HUDEP-2 (cell line): ENCODE results near the gene GRID2IP.
"Not testable (repeated sequence)": the region's sequence is repeated elsewhere in the genome, so short reads cannot be mapped to it uniquely, and the experiment has no call there.

Experiments used
- DNase-seq, 76 experiments: peaks; one replicate each; lab custom pipeline; 2025; ENCODE audit not compliant: unreplicated experiment in 76 of 76; lab: John Stamatoyannopoulos, UW

GRID2IP gene

DNA sequence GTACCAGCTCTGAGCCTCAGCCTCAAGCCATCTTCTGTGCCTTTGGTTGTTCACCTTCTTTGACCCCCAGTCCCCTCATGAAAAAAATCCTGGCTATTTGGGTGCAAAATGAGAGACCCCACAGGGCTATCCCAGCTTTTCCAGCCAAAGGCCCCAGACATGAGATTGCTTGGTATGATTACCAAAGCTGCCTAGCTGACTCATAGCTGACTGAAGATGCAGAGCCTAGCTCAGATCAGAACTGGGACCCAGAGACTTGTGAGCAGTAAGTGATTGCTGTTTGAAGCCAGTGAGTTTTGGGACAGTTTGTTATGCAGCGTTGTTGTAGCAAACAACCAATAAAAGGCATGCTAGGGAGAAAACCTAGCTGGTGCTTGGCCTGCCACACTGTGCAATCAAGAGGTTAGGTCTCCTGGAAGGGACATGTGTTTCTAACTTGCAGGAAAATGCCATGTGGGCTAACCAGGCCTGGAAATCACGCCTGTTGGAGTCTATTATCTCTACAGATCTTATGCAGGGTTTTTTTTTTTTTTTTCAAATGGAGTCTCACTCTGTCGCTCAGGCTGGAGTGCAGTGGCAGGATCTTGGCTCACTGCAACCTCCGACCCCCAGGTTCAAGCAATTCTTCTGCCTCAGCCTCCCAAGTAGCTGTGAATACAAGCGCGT, 55.5 kb downstream of the GRID2IP start:
- no peak for DNase-seq

DNA sequence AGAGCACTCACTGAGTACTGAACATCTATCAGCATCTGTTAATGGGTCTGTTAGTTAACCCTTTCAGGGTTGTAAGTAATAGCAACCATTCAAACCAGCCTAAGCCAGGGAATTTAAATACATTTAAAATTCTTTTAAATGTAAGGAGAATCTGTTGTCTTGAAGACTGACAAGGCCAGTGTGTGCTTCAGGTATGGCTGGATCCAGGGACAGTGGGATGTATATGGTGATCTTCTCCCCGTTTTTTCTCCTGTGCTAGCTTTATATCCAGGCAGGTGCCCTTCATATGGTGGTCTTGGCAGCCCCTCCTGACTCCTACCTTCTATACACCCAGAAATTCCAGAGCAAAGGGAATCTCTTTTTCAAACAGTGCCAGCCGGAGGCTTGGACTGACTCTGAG, 56.9 kb downstream of the GRID2IP start:
- DNase-seq, result no peak

DNA sequence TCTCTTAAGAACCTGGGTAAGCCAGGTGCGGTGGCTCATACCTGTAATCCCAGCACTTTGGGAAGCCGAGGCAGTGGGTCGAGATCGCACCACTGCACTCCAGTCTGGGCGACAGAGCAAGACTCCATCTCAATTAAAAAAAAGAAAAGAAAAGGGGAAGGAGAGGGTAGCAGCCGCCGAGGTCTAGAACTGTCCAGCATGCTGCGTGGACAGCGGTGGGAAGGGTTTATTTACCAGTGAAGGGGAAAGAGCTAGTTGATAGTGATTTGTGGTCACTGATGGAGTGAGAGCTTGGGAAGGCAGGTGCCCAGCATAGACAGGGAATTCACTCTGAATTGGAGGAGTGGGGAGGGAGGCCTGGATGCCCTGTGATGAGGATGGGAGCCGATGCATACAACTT, 60.1 kb downstream of the GRID2IP start:
- DNase-seq, result no peak

DNA sequence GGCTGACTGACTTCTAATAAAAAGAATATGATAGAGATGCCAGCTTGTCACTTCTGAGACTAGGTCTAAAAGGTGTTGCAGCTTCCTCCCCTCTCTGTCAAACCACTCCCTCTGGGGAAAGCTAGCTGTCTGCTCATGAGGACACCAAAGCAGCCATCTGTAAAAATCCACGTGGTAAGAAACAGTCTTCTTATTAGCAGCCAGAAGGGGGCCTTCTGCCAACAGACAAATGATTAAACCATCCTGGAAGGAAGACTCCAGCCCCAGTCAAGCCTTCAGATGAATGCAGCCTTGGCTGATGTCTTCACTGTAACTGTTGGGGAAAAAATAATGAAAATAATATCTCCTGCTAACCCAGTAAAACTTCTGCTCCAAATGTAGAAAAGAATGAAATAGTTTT, 61.6 kb downstream of the GRID2IP start:
- DNase-seq, result peak in 1 of 76 experiments; percentile 2

DNA sequence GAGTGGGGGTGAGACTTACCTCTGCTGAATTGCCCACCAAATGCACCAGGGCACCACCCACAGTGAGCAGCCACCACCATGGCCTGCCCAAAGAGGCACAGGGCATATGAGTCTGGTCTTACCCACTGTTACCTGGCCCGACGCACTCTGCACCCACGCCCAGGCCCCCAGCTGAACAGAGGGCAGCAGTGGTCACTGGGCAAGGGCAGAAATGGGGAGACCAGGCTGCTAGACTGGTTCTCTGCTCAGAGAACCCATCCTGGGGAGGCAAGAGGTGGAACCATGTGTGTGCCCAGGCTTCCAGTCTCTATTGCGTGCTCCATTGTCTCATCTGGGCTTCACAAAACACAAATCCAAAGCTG, 64.1 kb downstream of the GRID2IP start:
- no peak for DNase-seq

DNA sequence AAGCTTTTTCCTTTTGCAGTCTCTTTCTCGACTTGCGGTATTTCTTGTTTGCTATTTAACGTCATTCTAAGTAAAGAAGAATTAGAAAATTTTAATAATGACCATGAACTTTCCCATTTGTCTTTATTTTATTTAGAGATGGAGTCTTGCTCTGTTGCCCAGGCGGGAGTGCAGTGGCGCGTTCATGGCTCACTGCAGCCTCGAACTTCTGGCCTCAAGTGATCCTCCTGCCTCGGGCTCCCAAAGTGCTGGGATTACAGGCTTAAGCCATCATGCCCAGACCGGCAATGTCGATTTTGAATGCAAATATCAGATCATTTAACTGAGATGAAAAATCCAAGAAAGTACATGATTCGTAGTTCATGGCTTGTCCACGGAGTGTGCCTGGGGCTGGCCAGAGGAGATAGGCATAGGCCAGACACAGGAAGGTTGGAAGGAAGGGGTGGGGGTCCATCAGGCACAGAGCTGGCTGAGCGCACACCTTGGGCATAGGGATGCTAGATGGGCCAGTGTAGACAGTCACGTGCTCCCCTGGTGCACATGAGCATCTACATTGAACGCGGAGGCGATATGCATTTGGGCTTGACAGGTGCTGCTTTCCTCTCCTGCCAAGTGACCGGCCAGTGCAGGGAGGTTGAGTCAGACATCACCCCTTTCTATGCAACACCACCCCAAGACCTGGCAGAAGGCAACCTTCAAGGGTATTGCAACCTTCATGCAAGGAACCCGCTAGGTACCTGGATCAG, 64.7 kb downstream of the GRID2IP start:
- DNase-seq, result no peak

DNA sequence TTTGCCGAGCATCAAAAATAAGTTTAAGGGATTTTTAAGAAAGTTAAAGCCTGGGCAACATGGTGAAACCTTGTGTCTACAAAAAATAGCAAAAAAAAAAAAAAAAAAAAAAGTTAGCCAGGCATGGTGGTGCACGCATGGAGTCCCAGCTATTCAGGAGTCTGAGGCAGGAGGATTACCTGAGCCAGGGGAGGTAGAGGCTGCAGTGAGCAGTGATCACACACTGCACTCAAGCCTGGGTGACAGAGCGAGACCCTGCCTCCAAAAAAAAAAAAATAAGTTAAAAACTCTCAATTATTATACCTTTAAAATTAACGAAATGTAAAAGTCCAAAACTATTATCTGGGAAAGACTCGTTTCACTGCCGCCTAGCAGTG, 68.5 kb downstream of the GRID2IP start:
- DNase-seq, result no peak

DNA sequence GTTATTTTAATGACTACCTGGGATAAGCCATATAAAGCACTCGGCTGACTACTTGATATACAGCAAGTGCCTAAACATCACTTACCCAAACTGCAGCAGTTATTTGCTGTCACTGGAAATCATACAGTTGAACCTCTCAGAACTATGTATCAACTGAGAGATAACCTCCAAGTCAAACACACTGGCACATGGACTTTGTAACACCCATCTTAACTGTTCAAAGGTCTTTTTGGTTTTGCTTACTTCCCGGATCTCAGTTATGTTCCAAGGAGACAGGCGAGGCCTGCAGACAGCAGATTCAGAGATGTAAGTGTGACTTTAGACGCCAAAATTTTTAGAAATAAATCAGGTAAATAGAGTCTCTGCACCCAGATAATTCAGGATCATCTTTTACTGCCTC, 69.0 kb downstream of the GRID2IP start:
- no peak for DNase-seq

DNA sequence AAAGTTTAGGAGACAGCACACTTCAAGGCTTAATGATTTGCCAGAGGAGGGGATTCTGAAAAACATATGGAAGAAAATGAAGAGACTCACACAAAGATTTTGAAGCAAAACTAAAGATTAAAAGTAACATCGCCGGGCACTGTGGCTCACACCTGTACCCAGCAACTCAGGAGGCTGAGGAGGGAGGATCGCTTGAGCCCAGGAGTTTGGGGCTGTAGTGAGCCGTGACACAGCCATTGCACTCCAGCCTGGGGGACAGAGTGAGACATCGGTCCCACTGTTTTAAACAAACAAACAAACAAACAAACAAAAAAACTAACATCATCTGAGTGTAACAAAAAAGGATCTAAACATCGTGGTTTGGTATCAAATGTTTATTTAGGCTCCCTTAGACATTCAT, 69.8 kb downstream of the GRID2IP start:
- DNase-seq, result no peak

DNA sequence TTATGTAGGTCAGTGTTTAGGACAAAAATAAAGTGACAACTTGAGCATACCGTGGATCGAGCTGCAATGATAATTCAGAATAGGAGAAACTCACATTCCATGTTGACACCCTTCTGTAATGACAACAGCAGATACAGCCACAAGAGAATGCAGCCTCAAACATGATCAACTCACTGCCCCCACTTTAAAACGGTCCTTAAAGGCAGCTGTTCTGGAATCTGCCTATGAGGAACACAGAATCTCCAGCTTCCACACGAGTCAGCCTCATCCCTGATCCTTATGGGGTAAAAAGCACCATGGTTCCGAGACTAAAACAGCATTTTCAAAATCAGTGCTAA, 71.0 kb downstream of the GRID2IP start:
- no peak for DNase-seq

DNA sequence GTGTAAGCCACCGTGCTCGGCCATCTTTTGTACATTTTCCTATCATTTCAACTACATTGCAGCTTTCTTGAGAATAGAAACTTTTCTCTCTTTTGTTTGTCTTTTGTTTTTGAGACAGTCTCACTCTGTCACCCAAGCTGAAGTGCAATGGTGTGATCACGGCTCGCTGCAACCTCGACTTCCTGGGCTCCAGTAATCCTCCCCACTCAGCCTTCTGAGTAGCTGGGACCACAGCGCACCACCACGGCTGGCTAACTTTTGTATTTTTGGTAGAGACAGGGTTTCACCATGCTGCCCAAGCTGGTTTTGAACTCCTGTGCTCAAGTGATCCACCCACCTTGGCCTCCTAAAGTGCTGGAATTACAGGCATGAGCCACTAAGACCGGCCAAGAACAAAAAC, 72.2 kb downstream of the GRID2IP start:
- DNase-seq, result no peak

DNA sequence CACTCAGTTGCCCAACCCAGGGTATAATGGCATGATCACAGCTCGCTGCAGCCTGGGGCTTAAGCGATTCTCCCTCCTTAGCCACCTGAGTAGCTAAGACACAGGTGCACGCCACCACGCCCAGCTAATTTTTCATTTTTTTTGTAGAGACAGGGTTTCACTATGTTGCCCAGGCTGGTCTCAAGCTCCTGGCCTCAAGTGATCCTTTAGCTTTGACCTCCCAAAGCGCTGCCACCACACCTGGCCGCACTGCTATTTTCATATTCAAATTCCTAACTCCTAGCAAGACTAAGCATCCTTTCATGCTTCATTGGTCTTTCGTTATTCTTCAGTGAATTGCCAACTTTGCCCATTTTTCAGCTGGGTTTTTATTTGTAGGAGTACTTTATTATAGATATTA, 73.1 kb downstream of the GRID2IP start:
- no peak for DNase-seq

DNA sequence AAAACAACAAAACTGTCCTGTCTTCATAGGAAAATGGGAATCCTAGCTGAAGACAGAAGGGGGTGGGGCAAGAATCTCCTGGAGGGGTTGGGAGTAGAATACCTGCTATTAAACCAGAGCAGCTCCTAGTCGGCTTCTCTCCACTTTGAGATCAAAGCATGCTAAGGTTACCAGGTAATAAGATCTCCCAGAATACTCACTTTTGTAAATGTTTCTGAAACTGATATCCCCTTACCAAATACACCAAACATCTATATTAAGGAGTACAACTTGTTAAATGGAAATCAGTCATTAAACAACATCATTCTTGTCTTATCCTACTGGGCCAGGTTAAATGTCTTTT, 74.0 kb downstream of the GRID2IP start:
- DNase-seq, result no peak

DNA sequence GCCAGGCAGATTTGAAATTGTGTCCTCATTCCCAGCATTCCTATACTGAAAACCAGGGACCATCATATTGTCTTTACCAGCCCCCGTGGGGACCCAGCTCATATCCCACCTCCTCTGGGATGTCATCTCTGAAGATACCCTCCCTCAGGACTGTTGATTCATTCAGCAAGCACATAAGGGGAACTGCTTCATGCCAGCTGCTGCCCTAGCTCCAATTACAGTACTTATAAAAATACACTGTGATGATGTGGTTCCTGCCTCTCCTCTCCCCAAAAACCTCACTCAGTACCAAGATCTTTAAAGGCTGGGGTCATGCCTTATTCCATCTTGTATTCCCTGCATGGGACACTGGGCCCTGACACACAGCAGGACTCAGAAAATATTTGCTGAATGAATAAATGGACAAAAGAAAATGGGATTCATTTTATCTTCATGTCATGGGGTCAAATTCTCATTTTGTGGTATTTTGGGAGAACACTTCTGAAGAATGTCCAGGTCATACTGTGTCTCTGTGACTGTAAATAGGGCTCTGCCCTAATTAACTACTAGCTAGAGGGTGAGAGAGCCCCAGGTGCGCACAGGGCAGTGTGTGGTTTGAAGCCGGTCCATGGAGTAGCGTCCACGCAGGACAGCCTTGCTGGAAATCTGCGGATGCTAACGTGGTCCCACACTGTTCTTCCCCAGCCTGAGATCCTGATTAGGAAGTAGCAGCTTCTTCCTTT, 74.5 kb downstream of the GRID2IP start:
- no peak for DNase-seq

DNA sequence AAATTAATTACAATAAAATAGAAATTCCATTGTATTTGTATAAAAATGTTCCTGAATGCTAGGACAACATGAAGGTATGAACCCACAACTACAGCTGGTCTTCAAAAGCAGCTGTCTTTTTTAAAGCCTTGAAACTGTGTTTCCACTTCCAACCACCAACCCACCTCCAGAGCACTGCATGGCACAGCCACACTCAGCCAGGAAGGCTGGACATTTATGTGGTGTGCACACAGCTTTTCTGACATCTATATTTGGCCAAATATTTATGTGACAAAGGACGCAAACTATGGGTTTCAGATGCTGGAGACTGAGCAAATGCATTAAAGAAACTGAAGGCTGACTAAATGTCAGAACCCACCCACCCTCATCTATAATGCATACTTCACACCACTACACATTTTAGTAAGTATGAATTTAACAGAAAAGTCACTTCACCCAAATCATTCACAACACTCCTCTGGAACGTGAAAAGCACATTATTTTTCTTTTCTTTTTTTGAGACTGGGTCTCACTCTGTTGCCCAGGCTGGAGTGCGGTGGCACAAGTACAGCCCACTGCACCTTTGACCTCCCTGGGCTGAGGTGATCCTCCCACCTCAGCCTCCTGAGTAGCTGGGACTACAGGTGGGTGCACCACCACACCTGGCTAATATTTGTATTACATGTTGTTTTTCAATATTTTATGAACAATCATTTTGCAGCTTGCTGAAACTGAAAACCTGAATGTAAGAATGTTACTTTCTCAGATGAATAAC, 75.7 kb downstream of the GRID2IP start:
- no peak for DNase-seq

DNA sequence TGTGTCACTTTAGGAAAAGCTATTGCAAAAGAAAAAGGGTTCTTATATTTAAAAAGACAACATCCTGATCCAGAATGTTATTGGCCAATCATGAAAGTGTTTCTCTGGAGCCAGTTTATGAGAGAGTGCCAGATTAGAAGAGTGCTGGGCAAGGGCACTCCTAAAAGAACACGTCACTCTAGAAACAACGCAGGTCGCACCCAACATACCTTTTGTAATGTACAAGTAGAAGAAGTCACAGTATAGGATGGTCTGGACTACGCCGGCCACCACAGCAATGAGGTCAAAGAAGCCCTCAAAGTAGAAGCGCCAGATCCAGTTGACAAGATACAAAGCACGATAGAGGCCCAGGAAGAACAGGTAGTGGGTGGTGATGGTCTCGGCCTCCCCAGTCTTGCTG, 85.4 kb downstream of the GRID2IP start:
- no peak for DNase-seq

DNA sequence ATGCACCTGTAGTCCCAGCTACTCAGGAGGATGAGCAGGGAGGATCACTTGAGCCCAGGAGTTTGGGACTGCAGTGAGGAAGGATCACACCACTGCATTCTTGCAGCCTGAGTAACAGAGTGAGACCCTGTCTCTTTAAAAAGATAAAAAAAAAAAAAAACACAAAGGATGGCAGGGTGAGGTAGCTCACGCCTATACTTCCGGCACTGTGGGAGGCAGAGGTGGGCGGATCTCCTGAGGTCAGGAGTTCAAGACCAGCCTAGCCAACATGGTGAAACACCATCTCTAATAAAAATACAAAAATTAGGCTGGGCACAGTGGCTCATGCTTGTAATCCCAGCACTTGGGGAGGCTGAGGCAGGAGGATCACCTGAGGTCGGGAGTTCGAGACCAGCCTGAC, 87.7 kb downstream of the GRID2IP start:
- not testable (repeated sequence) for DNase-seq

DNA sequence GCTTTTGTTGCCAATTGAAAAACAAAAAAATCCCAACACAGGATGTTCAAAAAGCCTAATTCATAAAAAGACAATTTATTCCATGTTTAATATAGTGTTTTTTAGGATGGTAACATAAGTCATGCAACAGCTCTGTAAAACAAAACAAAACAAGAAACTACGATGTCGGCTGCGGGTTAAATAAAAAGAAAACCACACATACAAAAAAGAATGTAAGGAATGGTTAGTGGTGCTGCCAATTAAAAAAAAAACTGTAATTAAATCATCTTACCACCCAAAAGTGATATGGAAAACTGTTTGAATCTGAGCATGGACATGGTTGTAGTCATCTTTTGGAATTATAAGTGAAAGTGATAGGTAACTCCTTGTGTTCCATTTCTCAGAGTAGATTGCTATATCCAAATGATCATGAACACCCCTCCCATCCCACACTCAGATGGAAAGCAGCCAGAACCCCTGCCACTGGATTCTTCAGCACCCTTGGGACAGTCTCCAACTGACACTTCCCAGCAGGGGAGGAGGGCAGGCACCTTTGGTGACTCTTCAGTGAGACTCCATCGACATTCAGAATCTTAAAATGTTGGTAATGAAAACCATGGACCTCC, 89.2 kb downstream of the GRID2IP start:
- DNase-seq, result no peak

DNA sequence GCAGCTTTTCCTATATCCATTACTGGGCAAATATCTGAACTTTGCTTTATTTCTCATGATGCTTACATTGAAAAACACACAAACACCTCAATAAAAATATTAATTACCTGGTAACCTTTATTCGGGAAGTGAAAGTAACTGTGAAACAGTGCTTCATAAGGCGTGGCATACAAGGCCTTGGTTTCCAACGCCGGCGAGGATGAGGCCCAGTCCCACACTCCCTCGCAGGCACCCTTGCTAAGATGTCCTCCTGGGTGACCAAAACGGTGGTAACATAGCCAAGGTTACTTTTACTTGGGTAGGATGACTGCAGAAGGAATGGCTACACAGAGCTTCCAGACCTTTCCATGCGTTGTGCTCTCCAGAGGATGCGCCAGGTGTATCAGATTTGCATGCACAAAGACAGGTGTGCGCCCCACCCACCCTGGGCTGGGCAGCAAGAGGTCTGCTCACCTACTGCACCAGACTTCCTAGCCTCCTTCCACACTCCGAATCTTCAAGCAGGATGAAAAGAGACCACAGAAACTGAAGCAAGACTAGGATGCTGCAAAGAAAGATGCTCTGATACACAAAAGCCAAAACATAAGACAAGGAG, 90.2 kb downstream of the GRID2IP start:
- no peak for DNase-seq

DNA sequence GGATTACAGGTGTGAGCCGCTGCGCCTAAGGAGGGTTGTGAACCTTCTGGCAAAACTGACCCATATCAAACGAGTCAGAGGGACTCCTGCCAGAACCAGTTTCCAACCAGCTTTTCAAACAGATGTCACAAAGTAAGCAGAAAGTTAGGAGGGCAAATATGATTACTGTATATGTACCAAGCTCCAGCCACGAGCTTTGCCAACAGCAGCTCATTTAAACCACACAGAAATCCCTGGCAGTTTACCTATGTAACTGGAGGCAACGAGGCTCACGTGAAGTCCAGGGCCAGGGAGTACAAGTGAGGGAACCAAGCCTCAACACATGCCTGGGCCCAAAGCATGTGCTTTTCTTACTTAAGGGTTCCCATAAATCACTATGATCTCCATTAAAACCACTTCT, 91.0 kb downstream of the GRID2IP start:
- DNase-seq, result no peak

DNA sequence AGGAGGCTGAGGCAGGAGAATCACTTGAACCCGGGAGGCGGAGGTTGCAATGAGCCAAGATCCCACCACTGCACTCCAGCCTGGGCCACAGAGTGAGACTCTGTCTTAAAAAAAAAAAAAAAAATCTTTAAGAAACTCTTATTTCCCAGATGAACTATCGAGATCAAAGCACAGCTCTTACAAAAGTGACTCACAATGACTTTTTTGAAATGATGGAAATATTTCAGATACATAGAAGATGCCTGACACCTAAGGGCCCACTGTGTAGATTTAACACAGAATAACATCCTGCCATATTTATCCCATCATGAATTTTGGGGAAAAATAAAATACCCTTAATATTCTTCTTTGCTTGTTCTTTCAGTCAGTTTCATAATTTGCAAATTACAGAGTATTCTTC, 92.6 kb downstream of the GRID2IP start:
- DNase-seq, result not testable (repeated sequence)
